Measurements from ENCODE around the gene TBPL1.
"Not testable (repeated sequence)": the region's sequence is repeated elsewhere in the genome, so short reads cannot be mapped to it uniquely, and the experiment has no call there.

TBPL1 gene

GRCh38 chr6:133952815-133953633 is at the start of gene TBPL1:
TBPL1 (plus strand) TSS chr6:133953224; CDS start chr6:133980126, 26,902 bp downstream.
- DNase-seq (ENCODE audit: low spot score), result peak; percentile 94

DNA sequence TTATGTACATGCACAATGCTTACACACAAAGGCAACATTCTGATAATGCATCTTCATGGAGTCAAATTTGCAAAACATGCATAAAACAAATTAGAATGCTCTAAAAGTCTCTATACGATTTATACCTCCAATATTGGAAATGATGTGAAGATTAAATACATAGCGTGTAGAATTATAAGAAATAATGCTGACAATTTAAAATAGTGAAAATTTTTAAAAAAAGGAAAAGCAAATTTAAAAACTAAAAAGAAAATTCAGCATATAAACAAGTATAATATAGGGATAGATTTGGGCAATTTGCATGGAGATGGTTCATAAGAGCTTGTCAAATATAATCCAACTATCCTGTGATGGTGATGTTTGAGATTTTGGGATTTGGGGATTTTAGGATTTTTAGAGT is 49.2 kb upstream of the TBPL1 start:
- DNase-seq (ENCODE audit: low spot score), result no peak

DNA sequence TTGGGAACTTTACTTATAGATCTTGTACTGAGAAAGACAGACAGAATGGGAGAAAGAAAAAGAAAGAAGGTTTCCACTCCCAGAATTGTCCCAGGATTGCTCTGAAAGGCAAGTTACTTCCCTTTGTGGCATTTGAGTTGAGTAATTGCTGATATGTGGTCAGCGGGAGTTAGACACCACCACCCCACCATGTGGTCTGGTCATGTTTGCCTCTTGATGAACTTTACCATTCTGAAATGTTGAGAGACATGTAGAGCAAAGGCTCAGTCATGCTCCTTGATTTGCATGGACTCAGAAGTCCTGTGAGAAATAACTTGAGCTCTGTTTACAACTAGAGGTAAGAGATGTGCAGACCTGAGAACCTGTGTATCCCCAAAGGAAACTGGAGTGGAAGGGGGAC is 47.0 kb upstream of the TBPL1 start:
- no peak for DNase-seq (ENCODE audit: low spot score)

GRCh38 chr6:133916650-133917151 is 36.3 kb upstream of the TBPL1 start:
- DNase-seq (ENCODE audit: low spot score), result peak; percentile 77

DNA sequence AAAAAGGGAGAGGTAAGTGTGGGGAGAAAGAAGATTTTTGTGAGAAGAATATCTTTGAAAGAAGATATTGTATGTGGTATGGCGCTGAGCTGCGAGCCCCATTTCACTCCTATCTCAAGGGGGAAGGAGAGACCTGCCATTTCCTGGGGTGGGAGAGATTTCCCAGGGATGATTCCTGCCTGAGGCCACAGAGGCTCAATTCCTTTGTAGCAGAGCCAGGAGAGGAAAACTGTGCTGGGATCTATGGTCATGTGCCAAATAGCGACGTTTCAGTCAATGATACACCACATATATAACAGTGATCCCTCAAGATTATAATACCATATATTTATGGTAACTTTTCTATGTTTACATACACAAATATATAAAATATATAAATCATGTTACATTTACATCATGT is 35.2 kb upstream of the TBPL1 start:
- no peak for DNase-seq (ENCODE audit: low spot score)

DNA sequence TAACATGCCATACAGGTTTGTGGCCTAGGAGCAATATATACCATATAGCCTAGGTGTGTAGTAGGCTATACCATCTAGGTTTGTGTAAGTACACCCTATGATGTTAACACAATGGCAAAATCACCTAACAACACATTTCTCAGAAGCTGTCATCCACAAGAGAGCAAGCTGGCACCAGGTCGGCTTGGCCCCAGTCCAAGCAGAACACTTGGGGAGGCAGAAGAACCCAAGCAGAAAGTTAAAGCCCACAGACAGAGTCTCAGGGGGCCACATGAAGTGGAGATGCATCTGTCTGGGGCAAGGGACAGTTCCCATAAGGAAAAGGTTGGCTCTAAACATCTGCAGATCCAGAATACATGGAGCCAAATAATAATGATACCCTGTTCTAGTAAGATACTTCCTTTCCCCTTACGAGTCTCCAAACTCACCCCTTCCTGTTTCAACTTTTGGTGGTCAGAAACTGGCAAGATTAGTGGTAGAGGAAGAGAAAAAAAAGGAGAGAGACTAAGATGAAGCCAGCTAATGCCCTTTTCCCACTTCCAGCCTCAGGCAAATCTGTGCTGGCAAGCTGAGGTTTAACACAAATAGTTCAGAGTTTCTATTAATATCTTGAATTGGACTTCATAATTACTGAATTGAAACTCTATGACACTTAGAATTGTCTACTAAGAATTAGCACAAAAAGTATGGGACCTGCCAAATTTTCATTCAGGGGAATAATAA is 34.7 kb upstream of the TBPL1 start:
- DNase-seq (ENCODE audit: low spot score), result no peak

GRCh38 chr6:133919362-133919761 is 33.7 kb upstream of the TBPL1 start:
- DNase-seq (ENCODE audit: low spot score), result no peak

- DNase-seq (ENCODE audit: low spot score), result peak; percentile 73
Measured at GRCh38 chr6:133921249-133921859, 31.7 kb upstream of the TBPL1 start.

DNA sequence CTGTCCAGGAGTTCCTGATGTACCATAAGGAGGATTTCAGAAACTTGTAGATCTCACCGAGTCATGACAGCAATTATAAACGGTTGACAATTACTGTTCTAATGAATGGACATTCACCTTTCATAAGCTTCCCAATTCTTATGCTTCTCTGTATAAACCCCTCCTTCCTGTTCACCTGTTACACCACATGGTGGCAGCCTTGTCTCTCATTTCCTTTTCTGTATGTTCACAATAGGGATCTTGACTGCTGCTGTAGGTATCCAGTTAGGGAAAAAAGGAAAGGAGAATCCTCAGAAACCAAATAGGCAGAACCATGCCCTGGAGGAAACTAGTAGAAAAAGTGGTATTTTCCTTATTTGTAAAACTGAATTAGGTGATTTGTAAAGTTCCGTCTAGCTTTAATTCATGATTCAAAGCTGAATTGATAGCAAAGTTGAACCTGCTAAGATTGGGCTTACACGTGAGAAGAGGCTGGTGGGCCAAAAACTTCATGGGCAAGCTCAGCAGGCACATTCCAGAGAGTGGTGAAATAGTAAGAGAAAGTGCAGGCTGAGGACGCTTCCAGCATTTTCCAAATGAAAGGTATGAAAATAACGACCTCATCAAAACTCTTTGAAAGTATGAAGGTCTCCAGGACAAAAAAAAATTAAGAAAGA is 29.0 kb upstream of the TBPL1 start:
- peak; percentile 84 for DNase-seq (ENCODE audit: low spot score)

GRCh38 chr6:133931221-133931620 is 21.8 kb upstream of the TBPL1 start:
- DNase-seq (ENCODE audit: low spot score), result not testable (repeated sequence)

DNA sequence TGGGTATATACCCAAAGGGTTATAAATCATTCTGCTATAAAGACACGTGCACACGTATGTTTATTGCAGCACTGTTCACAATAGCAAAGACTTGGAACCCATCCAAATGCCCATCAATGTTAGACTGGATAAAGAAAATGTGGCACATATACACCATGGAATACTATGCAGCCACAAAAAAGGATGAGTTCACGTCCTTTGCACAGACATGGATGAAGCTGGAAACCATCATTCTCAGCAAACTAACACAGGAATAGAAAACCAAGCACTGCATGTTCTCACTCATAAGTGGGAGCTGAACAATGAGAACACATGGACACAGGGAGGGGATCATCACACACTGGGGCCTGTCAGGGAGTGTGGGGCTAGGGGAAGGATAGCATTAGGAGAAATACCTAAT is 16.7 kb upstream of the TBPL1 start:
- DNase-seq (ENCODE audit: low spot score), result not testable (repeated sequence)

GRCh38 chr6:133937909-133938308 is 15.1 kb upstream of the TBPL1 start:
- DNase-seq (ENCODE audit: low spot score), result no peak

DNA sequence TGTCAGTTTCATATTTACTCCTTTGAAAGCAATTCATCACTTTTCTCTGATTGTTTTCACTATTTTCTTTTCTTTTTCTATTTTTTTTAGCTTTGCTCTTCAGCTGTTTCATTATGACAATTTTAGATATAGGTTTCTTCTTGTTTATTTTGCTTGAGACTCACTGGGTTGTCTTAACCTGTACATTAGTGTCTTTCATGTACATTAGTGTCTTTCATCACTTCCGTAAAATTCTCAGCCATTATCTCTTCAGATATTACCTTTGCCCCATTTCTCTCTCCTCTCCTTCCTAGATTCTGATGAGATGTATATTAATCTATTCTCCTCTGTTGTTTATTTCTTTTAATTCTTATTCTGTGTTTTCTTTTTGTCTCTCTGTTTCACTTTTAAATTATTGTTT is 14.5 kb upstream of the TBPL1 start:
- no peak for DNase-seq (ENCODE audit: low spot score)

DNA sequence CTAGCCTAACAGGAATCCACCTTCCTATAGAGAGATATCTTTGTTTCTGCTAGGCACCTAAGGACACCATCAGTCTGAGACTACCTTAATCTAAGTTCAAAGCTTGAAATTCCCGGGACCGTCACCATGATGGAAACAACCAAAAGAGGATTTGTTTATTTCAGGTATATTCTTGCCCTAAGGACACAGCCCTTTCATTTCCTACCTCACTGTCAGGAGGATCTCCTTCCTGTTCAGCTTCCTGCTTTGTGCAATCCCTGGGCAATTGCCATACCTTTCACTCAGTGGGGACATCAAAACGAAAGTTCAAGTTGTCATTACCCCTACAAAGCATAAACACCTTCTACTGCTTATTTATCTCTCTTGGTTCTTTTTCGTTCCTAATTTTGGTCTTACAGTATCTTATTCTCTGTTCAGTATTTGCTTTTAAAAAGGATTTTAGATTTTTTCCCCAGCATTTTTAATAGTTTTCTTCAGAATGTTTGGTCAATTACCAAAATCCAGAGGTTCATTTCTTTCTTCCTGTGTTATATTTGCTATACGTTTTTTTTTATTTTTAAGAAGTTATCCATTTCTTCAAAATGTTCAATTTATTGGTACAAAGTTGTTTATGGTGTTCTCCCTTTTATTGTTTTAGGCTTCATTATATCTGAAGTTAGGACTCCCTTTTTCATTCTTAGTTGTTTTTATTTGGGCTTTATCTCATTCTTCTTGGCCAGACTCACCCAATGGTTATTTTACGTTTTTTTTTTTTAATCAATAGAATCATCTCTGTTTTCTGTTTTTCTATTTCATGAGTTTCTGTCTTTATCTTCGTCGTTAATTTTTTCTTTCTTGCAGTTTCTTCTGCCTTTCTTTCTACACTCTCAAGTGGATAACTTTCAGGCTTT is 13.0 kb upstream of the TBPL1 start:
- DNase-seq (ENCODE audit: low spot score), result no peak

GRCh38 chr6:133945158-133945557 is 7.9 kb upstream of the TBPL1 start:
- DNase-seq (ENCODE audit: low spot score), result peak; percentile 20

- DNase-seq (ENCODE audit: low spot score), result no peak
Measured at GRCh38 chr6:133947302-133947900, 5.6 kb upstream of the TBPL1 start.

GRCh38 chr6:133948472-133948871 is 4.6 kb upstream of the TBPL1 start:
- no peak for DNase-seq (ENCODE audit: low spot score)

- no peak for DNase-seq (ENCODE audit: low spot score)
Measured at GRCh38 chr6:133951227-133951626, 1.8 kb upstream of the TBPL1 start.

DNA sequence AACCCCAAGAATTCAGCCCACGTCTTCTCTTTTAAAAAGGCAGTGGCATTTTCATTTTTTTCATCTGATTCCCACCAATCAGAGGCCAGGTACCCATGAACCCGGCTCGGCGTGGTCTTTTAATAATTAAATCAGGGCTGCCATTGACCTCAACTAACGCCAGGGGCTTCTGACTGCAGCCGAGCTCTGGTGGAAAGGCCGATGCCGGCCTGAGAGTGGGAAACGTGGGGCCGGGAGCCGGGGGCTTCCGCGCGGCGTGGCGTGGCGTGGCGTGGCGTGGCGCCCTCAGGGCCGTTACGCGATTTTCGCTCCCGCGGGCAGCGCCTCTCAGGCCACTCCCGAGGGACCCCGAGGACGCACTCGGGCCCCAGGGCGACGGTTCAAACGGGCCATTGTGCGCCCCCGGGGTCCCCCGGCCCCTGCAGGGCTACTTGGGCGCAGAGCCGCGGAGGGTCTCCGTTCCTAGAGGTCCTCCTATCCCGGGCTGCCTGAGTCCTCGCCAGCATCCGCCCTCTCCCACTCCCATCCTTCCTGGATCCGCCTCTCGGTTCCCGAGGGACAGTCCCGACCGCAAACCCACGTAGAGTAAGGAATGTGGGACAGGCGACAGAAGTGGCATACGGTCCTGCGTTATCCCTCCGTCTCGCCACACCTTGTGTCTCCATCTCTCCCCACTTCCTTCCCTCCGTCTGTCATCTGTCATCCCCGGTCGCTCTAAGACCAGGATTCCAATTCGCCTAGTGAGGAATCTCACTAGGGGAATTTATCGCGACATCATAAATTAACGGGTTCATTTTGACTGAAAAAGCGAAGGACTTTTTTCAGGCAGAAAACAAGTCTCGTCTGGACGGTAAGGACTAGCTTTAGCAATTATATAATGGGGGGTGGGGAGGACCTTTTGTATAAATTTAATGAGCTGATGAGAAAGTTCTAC is 876 bp upstream of the TBPL1 start:
- DNase-seq (ENCODE audit: low spot score), result peak; percentile 82
